A549 (cell line): ENCODE results near the gene RHCE. TPM values are rescaled to one million over a fixed set of nuclear protein-coding genes. Genes with fewer than 3 reads are reported as not detected.
A peak's percentile ranks its signal among the peaks of the same experiment; 100 is the strongest.

Source experiments
- ATAC-seq, 2 experiments: fragments of 200-7000 bp in 1 of 2; fragments of >200 bp in 1 of 2; cut with Nextera tagmentation in 1 of 2; cut with Tn5 transposase in 1 of 2; 3 replicates each; pipeline versions ENCODE4 v1.8.0 to v1.9.1; 2018 to 2020; ENCODE audit warnings: mild to moderate bottlenecking in 1 of 2, moderate library complexity in 1 of 2
- CTCF ChIA-PET: fragments of 300-600 bp; sonication (Branson Sonifier 250); formaldehyde crosslinking; extraction: SDS; loops from one replicate; lab custom pipeline; 2021; ENCODE audit warnings: antibody characterized with exemption, inconsistent platforms; lab: Yijun Ruan, JAX
- POLR2A ChIA-PET: fragments of 350-600 bp; formaldehyde crosslinking; extraction: SDS; loops from one replicate; lab custom pipeline; 2021; ENCODE audit warnings: antibody characterized with exemption, inconsistent platforms; lab: Yijun Ruan, JAX
- DNase-seq, 2 experiments: peaks; one replicate each; pipeline versions ENCODE4 v3.0.0 to v3.0.0-alpha.2; 2011 to 2016; ENCODE audit warnings: low read depth in 1 of 2, low spot score in 1 of 2
- FAIRE-seq: peaks from 2 replicates; lab custom pipeline; 2011; peaks lifted over from hg19 to GRCh38; lab: Jason Lieb, UNC
- H3K27ac ChIP-seq, 2 experiments: fragments of >200 bp; sonication (Bioruptor Twin); formaldehyde crosslinking; 3 replicates each; pipeline ENCODE4 v1.5.1; 2016 to 2017
- H3K4me1 ChIP-seq: fragments of >200 bp; sonication (Bioruptor Twin); formaldehyde crosslinking; 3 replicates; pipeline ENCODE4 v1.6.1; 2016
- H3K4me2 ChIP-seq: fragments of >200 bp; sonication (Bioruptor Twin); formaldehyde crosslinking; 3 replicates; pipeline ENCODE4 v1.6.1; 2016
- H3K4me3 ChIP-seq: fragments of >200 bp; sonication (Bioruptor Twin); formaldehyde crosslinking; 3 replicates; pipeline ENCODE4 v1.5.1; 2016
- H3K9me3 ChIP-seq: fragments of >200 bp; sonication (Bioruptor Twin); formaldehyde crosslinking; 3 replicates; pipeline ENCODE4 v1.6.1; 2016
- BHLHE40 ChIP-seq: IDR thresholded peaks from 2 replicates; pipeline ENCODE4 v1.6.1; 2012; ENCODE audit warnings: low read depth, low read length, inconsistent platforms
- CBX2 ChIP-seq: fragments of 200-600 bp; sonication (generic); IDR thresholded peaks from 2 replicates; pipeline ENCODE4 v1.6.1; 2016; ENCODE audit warnings: low read depth, mild to moderate bottlenecking, borderline replicate concordance
- CEBPB ChIP-seq, 2 experiments: fragments of >200 bp in 1 of 2; sonication (Bioruptor Twin) in 1 of 2; formaldehyde crosslinking in 1 of 2; IDR thresholded peaks; 2 replicates each; pipeline ENCODE4 v1.6.1; 2012 to 2016
- CTCF ChIP-seq: fragments of >200 bp; sonication (Bioruptor Twin); formaldehyde crosslinking; IDR thresholded peaks from 3 replicates; pipeline ENCODE4 v1.5.1; 2016
- E2F6 ChIP-seq: IDR thresholded peaks from 2 replicates; pipeline ENCODE4 v1.6.1; 2012; ENCODE audit warnings: low read depth, borderline replicate concordance
- EHF ChIP-seq: fragments of 250-450 bp; sonication (Bioruptor Pico); IDR thresholded peaks from 2 replicates; pipeline ENCODE4 v1.5.0; 2020; ENCODE audit warnings: mild to moderate bottlenecking
- ELK1 ChIP-seq: fragments of 150-350 bp; IDR thresholded peaks from 2 replicates; pipeline ENCODE4 v1.6.1; 2014; ENCODE audit warnings: low read depth, mild to moderate bottlenecking, low read length
- FOSL2 ChIP-seq, 2 experiments: fragments of 450-650 bp in 1 of 2; fragments of >200 bp in 1 of 2; sonication (Bioruptor Twin) in 1 of 2; formaldehyde crosslinking; IDR thresholded peaks; 2 replicates each; pipeline versions ENCODE4 v1.5.0 to v1.6.1; 2016 to 2020; ENCODE audit warnings: mild to moderate bottlenecking in 1 of 2, moderate library complexity in 1 of 2
- HES2 ChIP-seq: fragments of >200 bp; sonication (Bioruptor Twin); formaldehyde crosslinking; IDR thresholded peaks from 2 replicates; pipeline ENCODE4 v1.6.1; 2016
- HEYL ChIP-seq: fragments of 250-450 bp; sonication (Bioruptor Pico); IDR thresholded peaks from 2 replicates; pipeline ENCODE4 v1.8.0; 2021; ENCODE audit warnings: mild to moderate bottlenecking, moderate library complexity
- HMGXB4 ChIP-seq: fragments of 250-450 bp; sonication (Bioruptor Pico); IDR thresholded peaks from 2 replicates; pipeline ENCODE4 v1.5.0; 2021; ENCODE audit warnings: mild to moderate bottlenecking, moderate library complexity, borderline replicate concordance
- HOXB5 ChIP-seq: fragments of 250-450 bp; sonication (Bioruptor Pico); IDR thresholded peaks from 2 replicates; pipeline ENCODE4 v1.5.0; 2020; ENCODE audit warnings: mild to moderate bottlenecking, moderate library complexity
- JUN ChIP-seq, 2 experiments: fragments of >200 bp; sonication (Bioruptor Twin); formaldehyde crosslinking; IDR thresholded peaks; 2 replicates in 1 of 2; 3 replicates in 1 of 2; pipeline ENCODE4 v1.6.1; 2016 to 2017
- KDM1A ChIP-seq: fragments of 200-600 bp; sonication (generic); IDR thresholded peaks from 2 replicates; pipeline ENCODE4 v1.6.1; 2016; ENCODE audit warnings: low read depth, mild to moderate bottlenecking
- KDM5A ChIP-seq: fragments of 200-600 bp; sonication (generic); IDR thresholded peaks from 2 replicates; pipeline ENCODE4 v1.6.1; 2016; ENCODE audit warnings: antibody characterized with exemption, mild to moderate bottlenecking
- MAX ChIP-seq: IDR thresholded peaks from 2 replicates; pipeline ENCODE4 v1.6.1; 2012
- MAZ ChIP-seq: fragments of 150-350 bp; IDR thresholded peaks from 2 replicates; pipeline ENCODE4 v1.6.1; 2014; ENCODE audit warnings: antibody characterized with exemption, low read depth, low read length, borderline replicate concordance
- NR3C1 ChIP-seq: fragments of >200 bp; sonication (Bioruptor Twin); formaldehyde crosslinking; IDR thresholded peaks from 3 replicates; pipeline ENCODE4 v1.6.1; 2017
- POLR2A ChIP-seq: IDR thresholded peaks from 2 replicates; pipeline ENCODE4 v1.6.1; 2012; ENCODE audit warnings: mild to moderate bottlenecking, low read length
- POLR2AphosphoS2 ChIP-seq: conservative IDR thresholded peaks from 2 replicates; pipeline ENCODE4 v1.6.1; 2012; ENCODE audit warnings: low read length, improper control_type of control experiment, inconsistent platforms
- RFX5 ChIP-seq: fragments of 450-650 bp; IDR thresholded peaks from 2 replicates; pipeline ENCODE4 v1.7.1; 2014; ENCODE audit warnings: antibody characterized with exemption, mild to moderate bottlenecking, moderate library complexity
- SMC3 ChIP-seq: fragments of >200 bp; sonication (Bioruptor Twin); formaldehyde crosslinking; IDR thresholded peaks from 3 replicates; pipeline ENCODE4 v1.6.1; 2018; ENCODE audit warnings: inconsistent platforms
- SREBF2 ChIP-seq: fragments of 450-650 bp; IDR thresholded peaks from 2 replicates; pipeline ENCODE4 v1.6.1; 2014; ENCODE audit warnings: mild to moderate bottlenecking, moderate library complexity
- TFCP2L1 ChIP-seq: fragments of 250-450 bp; sonication (Bioruptor Pico); IDR thresholded peaks from 2 replicates; pipeline ENCODE4 v1.5.0; 2021; ENCODE audit warnings: mild to moderate bottlenecking
- USF2 ChIP-seq: fragments of 450-650 bp; IDR thresholded peaks from 2 replicates; pipeline ENCODE4 v1.6.1; 2014; ENCODE audit warnings: antibody characterized with exemption
- ZC3H11A ChIP-seq: fragments of 450-650 bp; IDR thresholded peaks from 2 replicates; pipeline ENCODE4 v1.6.1; 2014; ENCODE audit warnings: antibody characterized with exemption, mild to moderate bottlenecking
- ZFP36 ChIP-seq: fragments of 450-650 bp; IDR thresholded peaks from 2 replicates; pipeline ENCODE4 v1.6.1; 2014; ENCODE audit warnings: borderline replicate concordance; ENCODE audit not compliant: partially characterized antibody
- ZSCAN20 ChIP-seq: fragments of 250-450 bp; sonication (Bioruptor Pico); IDR thresholded peaks from 2 replicates; pipeline ENCODE4 v1.8.0; 2022; ENCODE audit warnings: mild to moderate bottlenecking, moderate library complexity
- WGBS: methylation state at CpG from one replicate; pipeline ENCODE4 v1.1.6; 2017; ENCODE audit errors: missing lambda C conversion rate; 5-methylcytosine and 5-hydroxymethylcytosine counted together
- polyA plus RNA-seq, 4 experiments: library from polyadenylated mRNA; depleted of rRNA in 3 of 4; stranded (reverse); fragments of >200 nt; fragmentation: RNase III in 1 of 4; extraction: RNeasy Plus Mini Kit Qiagen cat#74134 plus additional on column Dnase treatment in 1 of 4; gene quantifications; 2 replicates in 3 of 4; 3 replicates in 1 of 4; pipeline ENCODE4 v1.2.3, GENCODE V29; 2011 to 2017

The RHCE gene
- polyA plus RNA-seq, 2 of the 4 experiments (the other 2 are of a cell fraction), result 0.12 TPM; not detected in 1

- no peak for FAIRE-seq
- ChIA-PET POLR2A (interaction anchor here (2.4 kb wide), 1 partner anchor 185 kb away, joined by 8 read pairs; the partner anchor contains the start of gene RSRP1), CTCF (interaction anchor here (1.4 to 1.6 kb wide), 2 partner anchors 89 to 378 kb away, joined by 4 read pairs; no protein-coding TSS in a partner anchor)
- Histone ChIP-seq H3K9me3 (no peaks in the 10 kb centered on the region), H3K4me3 (peak overlapping the region; percentile 97), H3K27ac (peak overlapping the region in 1 of 2 experiments; percentile 88; a peak in 3 of 6 replicates), H3K4me1 (peaks cover 49% of the 10 kb centered on the region), H3K4me2 (peak overlapping the region; percentile 77)
- DNase-seq, result no peak
- no peak for ATAC-seq
- WGBS, result 31% methylated on average over 6 of the region's 6 CpGs
- TF ChIP-seq JUN (IDR thresholded peaks at IDR 0.05) (no peak), EHF (CRISPR knock-in tag) (no peak), CTCF (no peak), SREBF2 (no peak), CBX2 (no peak), NR3C1 (no peak), TFCP2L1 (CRISPR knock-in tag) (no peak), RFX5 (no peak), KDM5A (no peak), HEYL (CRISPR knock-in tag) (no peak), HOXB5 (CRISPR knock-in tag) (no peak), ZFP36 (no peak), POLR2A (no peak)
Measured at GRCh38 chr1:25431955-25432719, 11.5 kb upstream of the RHCE start.

- DNase-seq, result peak in 1 of 2 experiments; percentile 21
- WGBS, result 4% methylated on average over 1 of the region's 89 CpGs
- TF ChIP-seq SMC3, result no peak
- no peak for TF ChIP-seq HES2
- no peak for TF ChIP-seq POLR2AphosphoS2
- no peak for TF ChIP-seq ELK1
- no peak for TF ChIP-seq USF2
- no peak for TF ChIP-seq POLR2A
- TF ChIP-seq HOXB5 (CRISPR knock-in tag), result no peak
- TF ChIP-seq FOSL2 (IDR thresholded peaks at IDR 0.05), result no peak
- TF ChIP-seq FOSL2 (CRISPR knock-in tag; IDR thresholded peaks at IDR 0.05), result no peak
- no peak for TF ChIP-seq ZSCAN20 (CRISPR knock-in tag)
- no peak for TF ChIP-seq CEBPB (IDR thresholded peaks at IDR 0.05)
- no peak for TF ChIP-seq MAX
- no peak for TF ChIP-seq NR3C1
- TF ChIP-seq KDM1A, result no peak
- no peak for TF ChIP-seq E2F6
- no peak for TF ChIP-seq BHLHE40
- TF ChIP-seq HMGXB4 (CRISPR knock-in tag), result no peak
- TF ChIP-seq MAZ, result no peak
- no peak for TF ChIP-seq ZC3H11A
Measured at GRCh38 chr1:25430967-25431881, 10.6 kb upstream of the RHCE start.

More at GRCh38 chr1:25430967-25431881, 10.6 kb upstream of the RHCE start:
- peak overlapping the region; percentile 97 for H3K4me3 ChIP-seq
- H3K4me2 ChIP-seq, result peak overlapping the region; percentile 77
- H3K9me3 ChIP-seq, result no peaks in the 10 kb centered on the region
- POLR2A ChIA-PET, result interaction anchor here (0.7 to 2.4 kb wide), 2 partner anchors 184 to 474 kb away, joined by 8 read pairs; partner anchors contain the start of gene RSRP1
- FAIRE-seq, result no peak
- H3K4me1 ChIP-seq, result peaks cover 42% of the 10 kb centered on the region
- ATAC-seq, result peak; percentile 20 to 37; a peak in 4 of 6 replicates
- CTCF ChIA-PET, result interaction anchor here (0.5 to 1.6 kb wide), 3 partner anchors 25 to 379 kb away, joined by 3 to 4 read pairs (median 4); no protein-coding TSS in a partner anchor
- H3K27ac ChIP-seq, result peak overlapping the region; percentile 83 to 88
